Progenitor cell of endocrine pancreas (in vitro differentiated cells): ENCODE measurements around the gene LMO4. TPM values are rescaled to one million over a fixed set of nuclear protein-coding genes. Genes with fewer than 3 reads are reported as not detected.

Experiments
- DNase-seq: peaks from one replicate; pipeline ENCODE4 v3.0.0; 2021; ENCODE audit warnings: low spot score; ENCODE audit not compliant: unreplicated experiment
- H3K27ac Mint-ChIP-seq: 2 replicates; pipeline ENCODE4 v1.8.0; 2021; ENCODE audit warnings: mild to moderate bottlenecking, moderate library complexity, mixed read lengths
- H3K27me3 Mint-ChIP-seq: 2 replicates; pipeline ENCODE4 v1.8.0; 2021; ENCODE audit warnings: mixed read lengths
- H3K36me3 Mint-ChIP-seq: 2 replicates; pipeline ENCODE4 v1.8.0; 2022; ENCODE audit warnings: mixed read lengths; ENCODE audit not compliant: insufficient read depth
- H3K4me1 Mint-ChIP-seq: 2 replicates; pipeline ENCODE4 v1.8.0; 2021; ENCODE audit warnings: low read depth, mixed read lengths
- H3K4me3 Mint-ChIP-seq: 2 replicates; pipeline ENCODE4 v1.8.0; 2021; ENCODE audit warnings: low read depth, mild to moderate bottlenecking, moderate library complexity, mixed read lengths
- H3K9me3 Mint-ChIP-seq: 2 replicates; pipeline ENCODE4 v1.8.0; 2021; ENCODE audit warnings: low read depth, mixed read lengths
- CTCF ChIP-seq: fragments of 200-600 bp; sonication (generic); IDR thresholded peaks from one replicate; pipeline ENCODE4 v1.5.0; 2021; ENCODE audit warnings: antibody characterized with exemption, mild to moderate bottlenecking; ENCODE audit not compliant: unreplicated experiment
- total RNA-seq: library from RNA; stranded (reverse); gene quantifications from 2 replicates; pipeline ENCODE4 v1.2.1, GENCODE V29; 2021

The LMO4 gene
- total RNA-seq, 1 donor from 2014 or later = 64.2 TPM

GRCh38 chr1:87314091-87314490 lies 14.6 kb upstream of the LMO4 start:
- no peak for TF ChIP-seq CTCF
- no peak for DNase-seq
- Mint-ChIP-seq H3K27me3 (peaks cover 2% of the 10 kb centered on the region), H3K9me3 (no peaks in the 10 kb centered on the region), H3K4me3 (no peak overlapping the region), H3K27ac (peak overlapping the region; percentile 8), H3K4me1 (peaks cover 18% of the 10 kb centered on the region), H3K36me3 (no peaks in the 10 kb centered on the region)

- H3K36me3 Mint-ChIP-seq = no peaks in the 10 kb centered on the region
- H3K9me3 Mint-ChIP-seq = no peaks in the 10 kb centered on the region
- peaks cover 14% of the 10 kb centered on the region for H3K4me1 Mint-ChIP-seq
- DNase-seq = no peak
- no peaks in the 10 kb centered on the region for H3K27me3 Mint-ChIP-seq
- no peak overlapping the region for H3K4me3 Mint-ChIP-seq
- no peak for TF ChIP-seq CTCF
- H3K27ac Mint-ChIP-seq = no peak overlapping the region
Measured at GRCh38 chr1:87318056-87318650, 10.5 kb upstream of the LMO4 start.

GRCh38 chr1:87318806-87319205 lies 9.9 kb upstream of the LMO4 start:
- Mint-ChIP-seq H3K36me3 (no peaks in the 10 kb centered on the region), H3K27me3 (no peaks in the 10 kb centered on the region), H3K9me3 (no peaks in the 10 kb centered on the region), H3K27ac (no peak overlapping the region), H3K4me3 (no peak overlapping the region), H3K4me1 (peaks cover 10% of the 10 kb centered on the region)
- no peak for DNase-seq
- TF ChIP-seq CTCF = no peak

GRCh38 chr1:87325982-87326738 lies 2.5 kb upstream of the LMO4 start:
- peak; percentile 29 for DNase-seq
- H3K36me3 Mint-ChIP-seq = no peaks in the 10 kb centered on the region
- peak overlapping the region; percentile 26 for H3K27ac Mint-ChIP-seq
- H3K4me1 Mint-ChIP-seq = peaks cover 23% of the 10 kb centered on the region
- H3K27me3 Mint-ChIP-seq = no peaks in the 10 kb centered on the region
- no peaks in the 10 kb centered on the region for H3K9me3 Mint-ChIP-seq
- no peak overlapping the region for H3K4me3 Mint-ChIP-seq
- peak; percentile 87 for TF ChIP-seq CTCF

- peak overlapping the region; percentile 89 for H3K4me3 Mint-ChIP-seq
- H3K36me3 Mint-ChIP-seq = peaks cover 6% of the 10 kb centered on the region
- peak overlapping the region; percentile 99 for H3K27ac Mint-ChIP-seq
- H3K4me1 Mint-ChIP-seq = peaks cover 27% of the 10 kb centered on the region
- no peaks in the 10 kb centered on the region for H3K9me3 Mint-ChIP-seq
- TF ChIP-seq CTCF = no peak
- no peak for DNase-seq
- no peaks in the 10 kb centered on the region for H3K27me3 Mint-ChIP-seq
Measured at GRCh38 chr1:87327376-87328271, 1.1 kb upstream of the LMO4 start.
